Progenitor cell of endocrine pancreas (in vitro differentiated cells): Measurements from ENCODE around the gene CD1D. TPM values are rescaled to one million over a fixed set of nuclear protein-coding genes. Genes with fewer than 3 reads are reported as not detected.

ENCODE experiments used
- DNase-seq: peaks from one replicate; pipeline ENCODE4 v3.0.0; 2021; ENCODE audit warnings: low spot score; ENCODE audit not compliant: unreplicated experiment
- H3K27ac Mint-ChIP-seq: 2 replicates; pipeline ENCODE4 v1.8.0; 2021; ENCODE audit warnings: mild to moderate bottlenecking, moderate library complexity, mixed read lengths
- H3K27me3 Mint-ChIP-seq: 2 replicates; pipeline ENCODE4 v1.8.0; 2021; ENCODE audit warnings: mixed read lengths
- H3K36me3 Mint-ChIP-seq: 2 replicates; pipeline ENCODE4 v1.8.0; 2022; ENCODE audit warnings: mixed read lengths; ENCODE audit not compliant: insufficient read depth
- H3K4me1 Mint-ChIP-seq: 2 replicates; pipeline ENCODE4 v1.8.0; 2021; ENCODE audit warnings: low read depth, mixed read lengths
- H3K4me3 Mint-ChIP-seq: 2 replicates; pipeline ENCODE4 v1.8.0; 2021; ENCODE audit warnings: low read depth, mild to moderate bottlenecking, moderate library complexity, mixed read lengths
- H3K9me3 Mint-ChIP-seq: 2 replicates; pipeline ENCODE4 v1.8.0; 2021; ENCODE audit warnings: low read depth, mixed read lengths
- total RNA-seq: library from RNA; stranded (reverse); gene quantifications from 2 replicates; pipeline ENCODE4 v1.2.1, GENCODE V29; 2021
- TF ChIP-seq, protein P1 (sequence below): fragments of 200-600 bp; sonication (generic); IDR thresholded peaks from one replicate; pipeline ENCODE4 v1.5.0; 2021; ENCODE audit warnings: antibody characterized with exemption, mild to moderate bottlenecking; ENCODE audit not compliant: unreplicated experiment

The CD1D gene
- total RNA-seq, 1 donor from 2014 or later: not detected

GRCh38 chr1:158196461-158196860 is 15.8 kb downstream of the CD1D start:
- TF ChIP-seq, protein P1, sequence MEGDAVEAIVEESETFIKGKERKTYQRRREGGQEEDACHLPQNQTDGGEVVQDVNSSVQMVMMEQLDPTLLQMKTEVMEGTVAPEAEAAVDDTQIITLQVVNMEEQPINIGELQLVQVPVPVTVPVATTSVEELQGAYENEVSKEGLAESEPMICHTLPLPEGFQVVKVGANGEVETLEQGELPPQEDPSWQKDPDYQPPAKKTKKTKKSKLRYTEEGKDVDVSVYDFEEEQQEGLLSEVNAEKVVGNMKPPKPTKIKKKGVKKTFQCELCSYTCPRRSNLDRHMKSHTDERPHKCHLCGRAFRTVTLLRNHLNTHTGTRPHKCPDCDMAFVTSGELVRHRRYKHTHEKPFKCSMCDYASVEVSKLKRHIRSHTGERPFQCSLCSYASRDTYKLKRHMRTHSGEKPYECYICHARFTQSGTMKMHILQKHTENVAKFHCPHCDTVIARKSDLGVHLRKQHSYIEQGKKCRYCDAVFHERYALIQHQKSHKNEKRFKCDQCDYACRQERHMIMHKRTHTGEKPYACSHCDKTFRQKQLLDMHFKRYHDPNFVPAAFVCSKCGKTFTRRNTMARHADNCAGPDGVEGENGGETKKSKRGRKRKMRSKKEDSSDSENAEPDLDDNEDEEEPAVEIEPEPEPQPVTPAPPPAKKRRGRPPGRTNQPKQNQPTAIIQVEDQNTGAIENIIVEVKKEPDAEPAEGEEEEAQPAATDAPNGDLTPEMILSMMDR: no peak
- Mint-ChIP-seq H3K4me3 (no peak overlapping the region), H3K9me3 (peaks cover 3% of the 10 kb centered on the region), H3K36me3 (peaks cover 1% of the 10 kb centered on the region), H3K4me1 (peaks cover 3% of the 10 kb centered on the region), H3K27me3 (peaks cover 2% of the 10 kb centered on the region), H3K27ac (no peak overlapping the region)
- no peak for DNase-seq

- TF ChIP-seq, protein P1: no peak
- Mint-ChIP-seq H3K27me3 (no peaks in the 10 kb centered on the region), H3K36me3 (no peaks in the 10 kb centered on the region), H3K4me3 (no peak overlapping the region), H3K9me3 (no peaks in the 10 kb centered on the region), H3K4me1 (peaks cover 6% of the 10 kb centered on the region), H3K27ac (no peak overlapping the region)
- DNase-seq: no peak
Observed at GRCh38 chr1:158199849-158200248, 19.2 kb downstream of the CD1D start.

- Mint-ChIP-seq H3K9me3 (no peaks in the 10 kb centered on the region), H3K36me3 (no peaks in the 10 kb centered on the region), H3K27ac (no peak overlapping the region), H3K27me3 (no peaks in the 10 kb centered on the region), H3K4me1 (peaks cover 6% of the 10 kb centered on the region), H3K4me3 (no peak overlapping the region)
- TF ChIP-seq, protein P1: no peak
- DNase-seq: no peak
Observed at GRCh38 chr1:158200527-158200926, 19.8 kb downstream of the CD1D start.

DNA sequence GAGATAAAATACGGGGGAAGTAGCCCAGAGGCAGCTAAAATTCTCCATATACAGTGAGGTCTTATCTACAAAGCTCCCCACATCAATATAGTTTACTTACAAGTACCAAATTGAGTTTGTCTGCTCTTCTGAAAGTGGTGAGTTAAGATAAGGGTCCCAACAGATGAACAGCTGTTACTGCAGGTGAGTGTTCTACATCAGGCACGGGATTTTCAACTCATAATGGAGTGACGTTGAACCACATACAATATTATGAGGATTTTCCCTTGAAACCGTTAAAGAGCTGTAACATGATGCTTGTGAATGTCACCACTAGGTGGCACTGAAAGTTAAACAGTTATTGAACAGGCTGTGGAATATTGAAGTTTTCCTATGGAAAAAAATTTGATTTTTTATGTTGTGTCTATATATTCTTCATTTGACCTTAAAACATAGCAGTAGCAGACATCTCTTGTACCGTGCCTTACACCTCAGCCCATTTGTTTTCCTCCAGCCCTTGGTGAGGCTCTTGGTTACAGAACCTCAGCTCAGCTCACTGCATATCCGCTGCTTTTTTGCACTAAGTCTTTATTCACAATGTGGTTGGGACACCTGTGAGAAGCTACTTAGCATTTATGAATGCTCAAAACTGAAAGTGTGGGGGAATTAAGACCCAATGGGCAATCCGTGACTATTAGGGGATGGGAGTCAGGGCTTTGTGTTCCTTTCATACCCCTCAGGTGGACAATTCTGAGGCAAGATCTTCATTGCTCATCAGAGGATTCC is 23.2 kb downstream of the CD1D start:
- Mint-ChIP-seq H3K4me3 (no peak overlapping the region), H3K27me3 (no peaks in the 10 kb centered on the region), H3K9me3 (no peaks in the 10 kb centered on the region), H3K27ac (no peak overlapping the region), H3K36me3 (no peaks in the 10 kb centered on the region), H3K4me1 (peaks cover 6% of the 10 kb centered on the region)
- TF ChIP-seq, protein P1: peak; percentile 88
- no peak for DNase-seq

DNA sequence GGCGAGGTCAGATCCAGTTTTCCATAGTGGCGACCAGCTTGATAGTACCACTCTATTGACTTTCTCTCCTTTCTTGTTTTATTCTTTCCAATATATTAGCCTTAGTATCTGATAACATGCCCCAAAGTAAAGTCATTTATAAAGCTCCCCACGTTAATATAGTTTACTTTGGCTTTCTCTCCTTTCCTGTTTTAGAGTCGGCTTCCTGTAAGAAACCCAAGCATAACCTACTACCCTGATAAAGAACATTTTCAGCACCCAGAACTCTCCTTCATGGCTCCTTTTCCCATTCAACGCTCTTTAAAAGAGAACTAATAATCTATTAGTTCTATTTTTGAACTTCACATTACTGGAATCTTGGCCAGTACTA is 23.7 kb downstream of the CD1D start:
- H3K27ac Mint-ChIP-seq: no peak overlapping the region
- TF ChIP-seq, protein P1: no peak
- H3K4me3 Mint-ChIP-seq: no peak overlapping the region
- H3K27me3 Mint-ChIP-seq: no peaks in the 10 kb centered on the region
- no peaks in the 10 kb centered on the region for H3K36me3 Mint-ChIP-seq
- DNase-seq: no peak
- no peaks in the 10 kb centered on the region for H3K9me3 Mint-ChIP-seq
- H3K4me1 Mint-ChIP-seq: peaks cover 6% of the 10 kb centered on the region
